Daoy (cell line): Measurements from ENCODE around the gene CEMIP. TPM values are rescaled to one million over a fixed set of nuclear protein-coding genes. Genes with fewer than 3 reads are reported as not detected.
A peak's percentile ranks its signal among the peaks of the same experiment; 100 is the strongest.

Source experiments
- DNase-seq: peaks from one replicate; pipeline ENCODE4 v3.0.0-alpha.2; 2015; ENCODE audit warnings: low read depth
- total RNA-seq: library from RNA; depleted of rRNA; stranded (reverse); fragments of >200 nt; shearing (Covaris generic); gene quantifications from 2 replicates; pipeline ENCODE4 v1.2.3, GENCODE V29; 2014

Gene CEMIP
- total RNA-seq, 1 experiment from 2014 or later, result 5.1 TPM

- DNase-seq, result peak; percentile 90
Observed at GRCh38 chr15:80849308-80849707, 70.1 kb downstream of the CEMIP start.

DNA sequence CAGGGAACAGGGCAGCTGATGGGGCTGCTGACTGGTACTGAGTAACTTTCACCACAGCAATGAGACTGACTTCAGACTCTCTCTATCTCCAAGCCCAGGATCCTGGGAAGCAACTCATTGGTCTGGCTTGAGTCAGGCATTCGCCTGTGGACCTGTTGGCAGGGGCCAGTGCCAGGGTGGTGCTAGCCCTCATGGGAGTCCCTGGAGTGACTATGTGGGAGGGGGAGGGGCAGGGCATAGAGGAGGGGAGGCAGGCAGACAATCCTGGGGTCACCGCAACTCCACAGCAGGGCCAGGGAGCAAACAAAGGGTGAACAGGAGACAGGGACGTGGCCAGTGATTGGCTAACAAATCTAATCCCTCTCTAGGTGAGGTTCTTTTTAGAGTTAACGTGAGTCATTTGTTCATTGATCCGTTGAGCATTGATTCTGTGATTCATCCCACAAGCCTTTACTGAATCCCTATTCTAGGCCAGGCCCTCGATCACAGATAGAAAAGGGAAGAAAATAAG, 71.8 kb downstream of the CEMIP start:
- no peak for DNase-seq

DNA sequence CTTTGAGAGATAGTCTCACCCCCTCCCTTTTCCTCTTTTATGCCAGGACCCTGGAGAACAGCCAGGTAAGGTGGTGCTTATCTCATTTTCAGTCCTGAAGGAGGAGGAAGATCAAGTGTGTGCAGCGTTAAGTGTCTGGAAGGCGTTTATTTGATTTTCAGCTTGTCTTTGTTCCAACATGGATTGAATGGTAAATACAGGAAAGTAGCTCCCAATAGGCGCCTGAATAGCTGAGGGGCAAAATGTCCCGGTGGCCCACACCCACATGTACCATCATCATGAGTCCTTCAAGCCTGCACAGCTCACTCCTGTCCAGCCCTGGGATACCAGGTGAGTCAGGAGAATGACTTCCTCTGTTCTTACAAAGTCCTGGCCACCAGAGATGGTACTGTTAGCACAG, 73.5 kb downstream of the CEMIP start:
- no peak for DNase-seq

- DNase-seq, result no peak
Observed at GRCh38 chr15:80854104-80854503, 74.9 kb downstream of the CEMIP start.

GRCh38 chr15:80855206-80855605, 76.0 kb downstream of the CEMIP start:
- no peak for DNase-seq

GRCh38 chr15:80856400-80856799, 77.2 kb downstream of the CEMIP start:
- DNase-seq, result no peak

DNA sequence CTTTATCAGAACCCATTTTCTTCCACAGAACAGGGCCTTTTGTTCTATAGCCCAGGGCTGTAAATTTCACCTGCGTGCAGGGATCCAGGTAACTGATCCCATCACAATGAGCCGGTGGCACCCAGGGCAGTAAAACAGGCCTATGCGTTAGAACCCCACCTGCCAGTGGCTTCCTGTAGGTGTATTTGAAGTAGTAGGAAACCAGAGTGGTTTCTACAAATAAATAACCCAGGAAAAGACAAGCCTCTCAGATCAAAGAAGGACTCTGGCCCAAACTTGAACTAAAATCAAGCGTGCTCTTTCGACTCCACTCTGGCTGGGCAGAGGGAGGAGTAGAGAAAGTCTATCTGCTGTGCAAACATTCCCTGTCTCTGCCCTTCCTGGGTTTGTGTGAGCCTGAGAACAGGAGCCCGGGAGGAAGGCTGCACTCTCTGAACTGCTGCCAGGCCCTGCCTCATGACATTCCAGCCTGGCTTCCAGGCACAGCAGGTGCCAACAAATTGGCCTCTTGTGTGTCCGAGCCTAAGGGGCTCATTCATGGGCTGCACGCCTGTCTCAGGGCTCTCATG, 77.7 kb downstream of the CEMIP start:
- DNase-seq, result peak; percentile 45

DNA sequence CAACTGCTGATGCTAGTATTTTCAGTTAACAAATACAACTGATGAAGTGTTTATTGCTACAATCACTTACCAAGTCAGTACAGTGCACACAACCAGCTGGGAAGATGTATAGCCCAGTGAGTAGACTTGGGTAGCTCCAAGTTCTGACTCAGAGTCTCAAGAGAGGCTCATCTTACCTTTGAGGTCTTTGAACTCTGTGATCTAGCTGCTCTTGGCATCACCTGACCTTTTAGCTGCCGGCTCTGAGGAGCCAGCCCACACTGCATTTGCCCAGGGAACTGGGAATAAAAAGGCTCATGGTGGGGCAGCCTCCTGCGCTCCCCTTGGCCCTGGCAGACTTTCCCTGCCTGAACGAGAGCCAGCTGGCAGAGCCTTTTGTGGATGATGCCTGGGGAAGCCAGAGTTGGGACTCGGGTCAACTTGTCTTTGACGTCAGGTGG, 82.6 kb downstream of the CEMIP start:
- no peak for DNase-seq

DNA sequence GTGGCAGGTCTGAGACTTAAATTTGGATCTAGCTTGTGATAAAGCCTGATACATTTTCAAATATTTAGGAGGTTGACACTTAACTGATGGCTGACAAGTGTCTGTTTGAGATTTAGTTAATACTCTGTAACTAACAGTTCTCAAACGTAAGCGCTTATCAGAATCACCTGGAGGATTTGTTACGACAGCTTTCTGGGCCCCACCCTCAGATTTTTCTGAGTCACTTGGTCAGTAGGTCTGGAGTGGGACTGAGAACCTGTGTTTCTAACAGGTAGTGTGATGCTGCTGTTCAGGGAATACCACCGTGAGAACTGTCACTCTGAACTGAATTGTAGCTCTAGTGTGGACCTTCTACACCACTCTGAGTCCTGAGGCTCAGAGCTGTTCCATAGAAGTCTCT, 85.5 kb downstream of the CEMIP start:
- DNase-seq, result no peak

GRCh38 chr15:80866936-80867335, 87.8 kb downstream of the CEMIP start:
- DNase-seq, result no peak

DNA sequence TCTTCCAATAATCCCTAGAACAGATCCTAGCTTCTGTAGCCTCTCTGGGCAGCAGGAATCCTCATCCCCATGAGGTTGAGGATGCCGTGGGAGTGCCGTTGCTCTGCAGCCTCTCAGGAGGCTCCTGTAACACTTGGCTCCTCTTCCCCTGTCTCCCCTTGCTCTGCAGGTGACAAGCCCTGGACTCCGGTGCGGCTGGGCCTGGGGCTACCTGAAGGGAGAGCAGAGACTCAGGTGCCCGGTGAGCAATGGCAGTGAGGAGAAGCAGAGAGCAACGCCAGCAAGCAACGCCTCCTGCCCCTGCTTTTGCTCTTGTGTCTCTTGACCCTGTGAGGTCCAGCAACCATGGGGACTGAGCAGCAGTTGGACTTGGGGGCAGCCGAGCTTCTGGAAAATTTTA, 91.2 kb downstream of the CEMIP start:
- no peak for DNase-seq

- no peak for DNase-seq
Observed at GRCh38 chr15:80870893-80871292, 91.7 kb downstream of the CEMIP start.

- DNase-seq, result no peak
Observed at GRCh38 chr15:80871858-80872257, 92.7 kb downstream of the CEMIP start.

DNA sequence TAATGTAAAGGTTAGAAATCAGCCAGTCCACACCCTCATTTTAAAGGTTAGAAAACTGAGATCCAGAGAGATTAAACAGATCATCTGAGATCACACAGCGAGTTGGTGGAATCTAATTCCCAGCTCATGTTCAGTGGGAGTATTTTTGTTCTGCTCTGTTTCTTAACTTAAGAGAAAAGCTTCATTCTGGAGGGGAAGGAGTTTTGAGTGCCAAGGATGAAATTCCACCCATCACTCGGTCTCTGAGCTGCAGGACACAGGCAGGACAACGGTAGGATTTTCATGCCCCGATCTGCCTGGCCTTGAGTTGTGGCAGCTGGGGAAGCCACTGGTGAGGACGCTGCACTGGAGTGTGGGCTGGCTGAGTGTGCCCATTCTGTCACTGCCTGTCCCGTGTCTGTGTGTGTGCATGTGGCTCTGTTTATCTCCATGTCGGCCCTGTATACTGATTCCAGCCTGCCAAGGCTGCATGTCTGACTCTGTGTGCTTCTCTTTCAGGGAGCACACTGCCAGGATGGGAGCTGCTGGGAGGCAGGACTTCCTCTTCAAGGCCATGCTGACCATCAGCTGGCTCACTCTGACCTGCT, 94.3 kb downstream of the CEMIP start:
- no peak for DNase-seq

GRCh38 chr15:80875568-80876347, 96.6 kb downstream of the CEMIP start:
- DNase-seq, result no peak

GRCh38 chr15:80876348-80876674, 97.1 kb downstream of the CEMIP start:
- no peak for DNase-seq

GRCh38 chr15:80878242-80878866, 99.2 kb downstream of the CEMIP start:
- DNase-seq, result no peak

- DNase-seq, result no peak
Observed at GRCh38 chr15:80878867-80879250, 99.7 kb downstream of the CEMIP start.

- DNase-seq, result no peak
Observed at GRCh38 chr15:80880086-80880485, 100.9 kb downstream of the CEMIP start.

- DNase-seq, result no peak
Observed at GRCh38 chr15:80883641-80884040, 104.5 kb downstream of the CEMIP start.

DNA sequence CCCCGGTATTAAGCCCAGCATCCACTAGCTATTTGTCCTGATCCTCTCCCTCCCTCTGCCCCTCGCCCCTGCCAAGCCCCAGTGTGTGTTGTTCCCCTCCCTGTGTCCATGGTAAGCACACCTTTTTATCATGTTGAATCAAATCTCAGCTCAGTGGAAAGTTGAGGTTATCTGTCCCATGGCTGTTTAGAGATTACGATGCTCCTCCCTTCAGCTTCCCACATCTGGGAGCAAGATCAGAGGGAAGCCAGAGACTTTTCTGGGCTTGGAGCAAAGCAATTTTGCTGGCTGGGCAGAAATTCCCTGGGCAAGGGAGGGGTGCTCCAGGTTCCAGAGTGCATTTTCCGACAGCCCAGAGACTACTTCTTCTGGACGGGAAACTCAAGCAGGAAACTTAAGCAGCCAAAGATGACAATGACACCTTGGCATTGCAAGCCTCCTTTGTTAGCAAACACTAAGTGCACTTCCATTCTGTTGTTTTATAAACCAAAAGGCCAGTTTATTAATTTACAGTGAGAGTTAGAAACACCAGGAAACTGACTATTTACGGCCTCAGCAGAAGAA, 105.9 kb downstream of the CEMIP start:
- DNase-seq, result no peak

DNA sequence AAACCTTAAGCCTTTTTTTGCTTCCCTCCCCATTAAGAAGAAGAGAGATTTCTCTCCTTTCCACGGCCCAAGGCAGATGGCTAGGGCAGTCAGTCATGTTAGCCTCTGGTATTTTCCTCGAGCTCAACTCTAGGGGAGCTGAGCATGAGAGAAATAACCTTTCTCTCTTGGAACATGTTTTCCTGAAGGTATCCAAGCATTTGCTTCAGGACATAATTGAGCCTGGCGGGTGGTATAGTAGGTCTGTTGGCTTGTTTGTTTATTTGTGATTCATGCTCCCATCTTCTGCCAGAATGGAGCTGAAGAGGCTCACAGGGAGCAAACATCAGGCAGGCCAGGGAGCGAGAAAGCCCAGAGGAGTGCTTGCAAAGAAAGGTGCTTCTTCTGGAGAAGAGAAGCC, 108.0 kb downstream of the CEMIP start:
- peak; percentile 12 for DNase-seq
